SK-N-MC (cell line): ENCODE results near the gene NRAS.

Source experiments
- EZH2 ChIP-seq: fragments of 200-600 bp; sonication (generic); IDR thresholded peaks from one replicate; pipeline ENCODE4 v1.6.1; 2017; ENCODE audit warnings: antibody characterized with exemption
- FOXP2 ChIP-seq: optimal IDR thresholded peaks from 2 replicates; pipeline ENCODE3; 2011; ENCODE audit warnings: mild to moderate bottlenecking, moderate library complexity; ENCODE audit not compliant: insufficient read depth; ENCODE audit errors: extremely low read length, control extremely low read depth
- POLR2AphosphoS5 ChIP-seq: IDR thresholded peaks from 2 replicates; pipeline ENCODE4 v1.6.1; 2012; ENCODE audit warnings: mild to moderate bottlenecking, low read depth, low read length, borderline replicate concordance

DNA sequence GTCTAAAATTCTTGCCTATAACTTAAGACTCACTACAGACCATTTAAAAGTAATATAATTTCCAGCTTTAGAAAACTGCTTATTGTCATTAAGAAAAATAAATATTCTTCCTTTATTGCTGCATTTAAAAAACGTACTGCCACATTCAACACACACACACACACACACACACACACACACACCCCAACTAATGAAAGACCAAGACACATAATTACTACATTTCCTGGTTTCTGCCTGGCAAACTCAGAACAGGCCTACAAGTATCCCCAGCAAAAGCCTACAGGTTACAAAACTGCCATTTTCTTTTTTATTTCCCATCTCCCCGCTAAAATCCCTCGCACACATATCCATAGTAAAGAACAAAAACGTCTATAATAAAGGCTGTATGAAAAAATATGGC is 48.2 kb downstream of the NRAS start:
- TF ChIP-seq POLR2AphosphoS5 (no peak), EZH2 (no peak), FOXP2 (no peak)
